ENCODE measurements around the gene LIN7B.
A peak's percentile ranks its signal among the peaks of the same experiment; 100 is the strongest.

LIN7B gene
- total RNA-seq = 0.21 to 4.3 (median 1.5) reads per million in 17 experiments

GRCh38 chr19:49113762-49114629 is at the start of gene LIN7B:
LIN7B (plus strand) TSS chr19:49114370; CDS start chr19:49114405, 35 bp downstream.
- DNase-seq = peak; percentile 80 to 92 (median 88)

DNA sequence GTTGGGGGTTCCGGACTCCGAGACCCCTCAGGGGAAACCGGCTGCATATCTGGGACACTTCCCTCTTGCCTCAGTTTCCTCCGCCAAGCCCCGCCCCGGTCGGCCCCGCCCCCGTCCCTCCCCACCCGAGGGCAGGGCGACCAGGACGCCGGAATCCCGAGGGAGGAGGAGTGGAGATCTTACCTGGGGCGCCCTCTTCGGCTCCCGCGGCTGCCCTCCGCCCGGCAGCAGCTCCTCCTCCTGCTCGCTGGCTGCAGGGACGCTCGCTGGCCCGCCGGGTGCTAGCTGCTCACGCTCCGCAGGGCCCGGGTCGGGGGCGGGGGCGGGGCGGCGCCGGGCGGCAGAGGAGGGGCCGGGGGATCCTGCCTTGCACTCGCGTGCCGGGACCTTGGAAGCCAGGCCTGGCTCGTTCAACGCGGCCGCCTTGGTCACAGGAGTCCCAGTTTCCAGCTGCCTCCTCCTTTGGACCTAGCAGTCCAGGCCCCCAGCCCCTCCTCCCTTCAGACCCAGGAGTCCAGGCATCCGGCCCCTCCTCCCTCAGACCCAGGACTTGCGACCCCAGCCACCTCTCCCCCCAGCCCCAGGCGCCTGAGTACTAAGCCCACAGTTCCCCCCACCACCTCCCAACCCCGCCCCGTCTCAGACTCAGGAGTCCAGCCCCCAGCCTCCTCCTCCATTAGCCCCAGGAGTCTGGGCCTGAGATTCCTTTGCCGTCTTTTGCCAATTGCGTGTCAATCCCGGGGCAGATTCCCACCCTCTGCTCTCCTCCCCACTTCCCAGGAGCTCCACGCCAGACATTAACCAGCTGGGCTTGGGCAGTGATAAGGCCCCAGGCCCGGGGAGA is 49.2 kb upstream of the LIN7B start, which contains the start of gene NTF4:
Gene NTF4 (minus strand): TSS at position 51 of the 844 bp plus-strand sequence. CDS start 2,821 bp downstream, outside the sequence.
- DNase-seq = no peak

GRCh38 chr19:49065905-49066512 is 48.2 kb upstream of the LIN7B start:
- no peak for DNase-seq

DNA sequence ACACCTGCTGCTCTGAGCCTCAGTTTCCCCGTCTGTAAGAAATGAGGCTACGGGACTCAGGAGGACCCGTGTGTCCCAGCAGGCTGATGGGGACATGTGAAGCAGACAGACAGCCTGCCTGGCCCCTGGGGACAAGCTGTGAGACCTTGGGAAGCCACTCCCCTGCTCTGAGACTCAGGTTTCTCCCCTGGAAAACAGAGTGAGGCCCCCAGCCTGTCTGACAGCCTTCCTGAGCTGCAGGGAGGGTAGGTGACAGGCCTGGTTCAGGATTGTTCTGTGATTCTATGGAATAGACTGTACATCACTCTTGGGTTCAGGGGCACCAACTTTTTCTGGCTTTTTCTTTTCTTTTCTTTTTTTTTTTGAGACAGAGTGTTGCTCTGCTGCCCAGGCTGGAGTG is 46.6 kb upstream of the LIN7B start:
- no peak for DNase-seq

GRCh38 chr19:49069026-49069425 is 45.1 kb upstream of the LIN7B start:
- DNase-seq = no peak

DNA sequence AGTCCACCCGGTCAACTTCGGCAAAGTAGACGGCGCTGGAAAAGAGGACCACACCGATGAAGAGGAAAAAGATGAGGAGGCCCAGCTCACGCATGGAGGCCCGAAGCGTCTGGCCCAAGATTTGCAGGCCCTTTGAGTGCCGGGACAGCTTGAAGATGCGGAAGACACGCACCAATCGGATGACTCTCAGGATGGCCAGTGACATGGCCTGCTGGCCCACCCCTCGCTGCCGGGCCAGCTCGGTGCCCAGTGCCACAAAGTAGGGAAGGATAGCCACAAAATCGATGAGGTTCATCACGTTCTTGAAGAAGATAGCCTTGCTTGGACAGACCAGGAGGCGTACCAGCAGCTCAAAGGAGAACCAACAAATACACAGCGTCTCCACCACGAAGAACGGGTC is 43.8 kb upstream of the LIN7B start:
- DNase-seq = no peak

DNA sequence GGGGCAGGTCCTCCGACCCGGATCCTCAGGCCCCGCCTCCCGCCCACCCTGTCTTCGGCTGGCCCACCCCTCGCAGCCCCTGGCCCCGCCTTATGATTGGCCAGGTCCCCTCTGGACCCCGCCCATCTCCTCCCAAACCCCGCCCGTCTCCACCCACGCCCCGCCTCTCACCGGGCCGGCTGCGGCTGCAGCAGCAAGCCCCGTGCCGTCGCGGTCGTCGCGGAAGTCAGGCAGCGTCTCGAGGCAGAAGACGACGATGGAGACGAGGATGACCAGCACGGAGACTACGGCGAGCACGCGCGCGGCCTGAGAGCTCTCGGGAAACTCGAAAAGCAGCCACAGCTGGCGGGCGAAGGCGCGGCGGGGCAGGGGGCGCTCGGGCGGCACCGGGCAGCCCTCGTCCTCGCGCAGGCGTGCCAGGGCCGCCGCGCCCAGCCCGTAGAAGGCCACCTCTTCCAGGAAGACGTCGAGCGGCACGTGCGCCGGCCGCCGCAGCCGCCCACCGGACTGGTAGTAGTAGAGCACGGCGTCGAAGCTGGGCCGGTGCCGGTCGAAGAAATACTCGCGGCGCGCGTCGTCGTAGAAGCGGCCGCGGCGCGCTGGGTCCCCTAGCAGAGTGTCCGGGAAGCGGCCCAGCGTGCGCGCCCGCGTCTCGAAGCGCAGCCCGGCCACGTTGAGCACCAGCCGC is 42.2 kb upstream of the LIN7B start:
- peak in 2 of 4 experiments; percentile 27 to 42 for DNase-seq

DNA sequence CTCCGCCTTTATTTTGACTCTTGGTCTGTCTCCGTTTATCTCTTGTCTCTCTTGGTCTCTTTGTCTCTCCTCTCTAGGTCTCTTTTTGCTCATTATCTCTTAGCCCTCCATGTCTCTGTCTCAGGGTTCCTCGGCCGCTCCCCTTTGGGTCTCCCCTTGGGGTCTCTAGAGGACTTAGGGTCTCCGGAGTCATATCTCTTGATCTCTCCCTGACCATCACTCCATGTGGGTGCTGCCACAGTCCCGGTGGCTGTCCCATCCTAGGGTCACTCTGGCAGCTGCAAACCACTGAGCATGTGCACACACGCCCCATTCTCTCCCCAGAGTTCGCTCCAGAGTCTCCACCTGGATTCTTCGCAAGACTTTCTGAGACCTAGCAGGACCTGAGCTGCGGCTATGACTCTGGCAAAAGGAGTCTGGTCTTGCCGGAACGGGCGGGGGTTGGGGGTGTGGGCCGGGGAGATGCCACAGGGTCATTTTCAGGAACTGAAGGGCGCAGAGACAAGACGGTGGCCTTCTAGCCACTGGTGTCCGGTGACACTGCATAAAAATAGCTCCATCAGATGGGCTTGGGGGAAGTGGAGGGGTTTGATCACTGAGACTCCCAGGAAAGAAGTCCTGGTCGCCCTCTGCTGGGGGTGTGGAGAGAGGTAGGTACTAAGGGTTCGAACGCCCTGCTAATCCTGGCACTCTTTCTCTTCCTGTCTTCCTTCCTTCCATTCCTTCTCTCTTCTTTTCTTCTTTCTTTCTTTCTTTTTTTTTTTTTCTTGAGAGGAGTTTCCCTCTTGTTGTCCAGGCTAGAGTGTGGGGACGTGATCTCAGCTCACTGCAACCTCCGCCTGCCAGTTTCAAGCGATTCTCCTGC is 40.4 kb upstream of the LIN7B start:
- DNase-seq = peak; percentile 34 to 58 (median 47)

DNA sequence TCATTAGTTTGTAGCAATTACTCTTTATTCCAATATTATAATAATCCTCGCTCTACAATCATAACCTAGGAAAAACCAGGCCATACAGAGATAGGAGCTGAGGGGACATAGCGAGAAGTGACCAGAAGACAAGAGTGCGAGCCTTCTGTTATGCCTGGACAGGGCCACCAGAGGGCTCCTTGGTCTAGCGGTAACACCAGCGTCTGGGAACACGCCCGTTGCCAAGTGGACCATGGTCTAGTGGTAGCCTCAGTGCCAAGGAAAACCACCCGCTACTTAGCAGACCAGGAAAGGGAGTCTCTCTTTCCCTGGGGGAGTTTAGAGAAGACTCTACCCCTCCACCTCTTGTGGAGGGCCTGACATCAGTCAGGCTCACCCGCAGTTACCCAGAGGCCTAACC is 39.3 kb upstream of the LIN7B start:
- DNase-seq = peak; percentile 39 to 63 (median 50)

DNA sequence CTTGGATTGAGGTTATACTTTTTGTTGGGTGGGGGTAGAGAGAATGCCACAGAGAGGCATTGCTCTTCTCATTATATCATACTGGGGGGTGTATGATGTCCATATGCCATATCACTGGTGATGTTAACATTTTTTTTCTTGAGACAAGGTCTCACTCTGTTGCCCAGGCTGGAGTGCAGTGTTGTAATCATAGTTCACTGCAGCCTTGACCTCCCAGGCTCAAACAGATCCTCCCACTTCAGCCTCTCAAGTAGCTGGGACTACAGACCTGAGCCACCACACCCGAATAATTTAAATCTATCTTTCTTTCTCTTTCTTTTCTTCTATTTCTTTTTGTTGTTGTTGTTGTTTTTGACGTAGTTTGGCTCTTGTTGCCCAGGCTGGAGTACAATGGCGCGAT is 33.8 kb upstream of the LIN7B start:
- no peak for DNase-seq

DNA sequence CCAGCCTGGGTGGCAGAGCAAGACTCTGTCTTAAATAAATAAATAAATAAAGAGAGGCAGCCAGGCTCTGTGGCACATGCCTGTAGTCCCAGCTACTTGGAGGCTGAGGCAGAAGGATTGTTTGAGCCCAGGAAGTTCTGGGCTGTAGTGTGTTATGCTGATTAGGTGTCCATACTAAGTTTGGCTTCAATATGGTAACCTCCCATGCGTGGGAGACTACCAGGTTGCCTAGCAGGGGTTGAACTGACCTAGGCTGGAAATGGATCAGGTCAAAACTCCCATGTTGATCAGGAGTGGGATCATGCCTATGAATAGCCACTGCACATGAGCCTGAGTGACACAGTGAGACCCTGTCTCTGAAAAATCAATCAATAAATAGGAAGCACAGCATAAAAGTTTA is 32.9 kb upstream of the LIN7B start:
- no peak for DNase-seq

DNA sequence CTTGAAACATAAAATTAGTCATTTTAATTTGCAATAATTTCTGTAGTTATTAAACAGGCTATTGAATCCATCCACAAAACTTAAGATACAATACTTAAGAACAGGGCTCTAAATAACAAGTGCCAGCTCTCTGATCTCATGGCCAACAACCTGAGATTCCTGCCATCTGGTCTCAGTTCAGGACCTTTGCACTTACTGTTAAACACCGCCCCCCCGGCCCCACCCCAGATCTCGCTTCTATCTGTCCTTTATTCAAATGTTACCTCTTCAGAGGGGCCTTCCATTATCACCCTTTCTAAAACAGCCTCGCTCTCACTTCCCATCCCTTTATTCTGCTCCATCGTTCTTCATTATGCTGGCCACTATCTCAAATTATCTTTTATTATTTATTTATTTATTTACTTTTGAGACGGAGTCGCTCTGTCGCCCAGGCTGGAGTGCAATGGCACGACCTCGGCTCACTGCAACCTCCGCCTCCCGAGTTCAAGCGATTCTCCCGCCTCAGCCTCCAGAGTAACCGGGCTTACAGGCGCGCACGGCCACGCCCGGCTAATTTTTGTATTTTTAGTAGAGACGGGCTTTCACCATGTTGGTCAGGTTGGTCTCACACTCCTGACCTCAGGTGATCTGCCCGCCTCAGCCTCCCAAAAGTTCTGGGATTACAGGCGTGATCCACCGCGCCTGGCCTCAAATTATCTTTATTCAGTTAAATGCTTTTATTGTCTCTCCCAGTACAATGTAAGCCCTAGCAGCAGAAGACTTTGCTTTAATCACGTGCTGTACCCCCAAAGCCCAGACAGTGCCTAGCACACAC is 29.8 kb upstream of the LIN7B start:
- no peak for DNase-seq

- peak; percentile 99 to 100 (median 100) for DNase-seq
Observed at GRCh38 chr19:49085020-49085867, 28.9 kb upstream of the LIN7B start, which contains the start of gene SNRNP70. SNRNP70 (plus strand) TSS chr19:49085451; CDS start chr19:49086415, 964 bp downstream.

DNA sequence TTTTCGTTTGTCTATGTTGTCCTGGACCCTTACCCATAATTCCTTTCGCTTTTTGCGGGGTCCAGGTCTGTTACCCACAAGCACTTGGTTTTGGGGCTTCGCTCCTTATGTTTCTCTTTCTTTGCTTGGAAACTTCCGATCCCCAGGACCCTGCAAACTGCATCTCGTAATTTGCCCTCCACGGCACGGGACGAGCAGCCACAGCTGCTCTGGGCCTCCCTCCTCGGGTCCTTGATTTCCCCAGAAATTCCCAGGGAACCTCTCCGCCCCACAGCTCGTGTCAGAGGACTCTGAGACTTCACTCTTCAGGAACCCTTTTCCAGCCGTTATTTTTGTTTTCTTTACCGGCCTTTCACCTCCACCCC is 28.3 kb upstream of the LIN7B start:
- no peak for DNase-seq

DNA sequence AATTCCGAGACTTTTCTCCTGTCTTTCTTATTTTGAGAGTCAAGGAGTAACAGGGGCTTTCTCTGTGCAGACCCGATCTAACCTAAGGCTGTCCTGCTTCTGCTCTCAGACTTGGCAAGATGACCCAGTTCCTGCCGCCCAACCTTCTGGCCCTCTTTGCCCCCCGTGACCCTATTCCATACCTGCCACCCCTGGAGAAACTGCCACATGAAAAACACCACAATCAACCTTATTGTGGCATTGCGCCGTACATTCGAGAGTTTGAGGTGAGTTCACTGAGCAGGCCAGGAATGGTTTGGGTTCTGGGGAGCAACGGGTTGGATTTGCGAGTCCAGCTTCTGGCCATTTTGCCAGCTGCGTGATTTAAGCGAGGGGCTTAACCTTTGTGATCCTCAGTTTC is 27.9 kb upstream of the LIN7B start:
- DNase-seq = no peak

DNA sequence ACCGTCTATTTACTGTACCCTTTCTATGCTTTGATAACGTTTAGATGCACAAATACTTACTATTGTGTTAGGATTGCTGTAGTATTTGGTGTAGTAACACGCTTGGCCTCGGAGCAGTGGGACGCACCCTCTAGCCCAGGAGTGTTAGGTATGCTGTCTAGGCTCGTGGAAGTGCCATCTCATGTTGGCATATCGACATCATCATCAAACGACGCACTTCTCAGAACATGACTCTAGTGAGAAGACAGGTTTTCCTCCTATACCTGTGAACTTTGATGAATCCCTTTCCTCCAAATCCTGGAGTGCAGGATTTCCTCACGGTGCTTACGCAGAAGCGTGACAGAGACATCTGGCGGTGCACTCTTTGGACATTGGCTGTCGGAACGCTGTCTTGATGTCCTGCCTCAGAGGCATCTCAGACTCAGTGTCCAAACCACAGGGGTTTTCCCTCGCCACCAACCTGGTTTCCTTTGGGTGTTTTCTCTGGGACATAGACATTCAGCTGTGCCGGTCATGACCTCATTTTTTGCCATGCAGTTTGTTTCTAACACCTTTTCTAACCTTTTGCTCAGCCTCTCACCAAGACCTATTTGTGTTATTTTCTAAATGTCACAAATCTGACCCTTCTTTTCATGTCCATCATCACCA is 22.7 kb upstream of the LIN7B start:
- no peak for DNase-seq

- DNase-seq = no peak
Observed at GRCh38 chr19:49092686-49093085, 21.5 kb upstream of the LIN7B start.
